Glutamatergic neuron (in vitro differentiated cells): ENCODE results near the gene FOSL2. TPM values are rescaled to one million over a fixed set of nuclear protein-coding genes. Genes with fewer than 3 reads are reported as not detected.
A peak's percentile ranks its signal among the peaks of the same experiment; 100 is the strongest.

Experiments
- DNase-seq: peaks from one replicate; pipeline ENCODE4 v3.0.0; 2022
- H3K27ac Mint-ChIP-seq: one replicate; pipeline ENCODE4 v1.8.0; 2020; ENCODE audit warnings: mild to moderate bottlenecking, mixed read lengths, inconsistent platforms; ENCODE audit not compliant: unreplicated experiment
- H3K27me3 Mint-ChIP-seq: one replicate; pipeline ENCODE4 v1.8.0; 2020; ENCODE audit warnings: mild to moderate bottlenecking, moderate library complexity, mixed read lengths, inconsistent platforms; ENCODE audit not compliant: unreplicated experiment
- H3K36me3 Mint-ChIP-seq: one replicate; pipeline ENCODE4 v1.8.0; 2020; ENCODE audit warnings: mild to moderate bottlenecking, mixed read lengths, inconsistent platforms; ENCODE audit not compliant: unreplicated experiment
- H3K4me1 Mint-ChIP-seq: one replicate; pipeline ENCODE4 v1.8.0; 2020; ENCODE audit warnings: mild to moderate bottlenecking, low read depth, mixed read lengths, inconsistent platforms; ENCODE audit not compliant: unreplicated experiment
- H3K4me3 Mint-ChIP-seq: one replicate; pipeline ENCODE4 v1.8.0; 2020; ENCODE audit warnings: mild to moderate bottlenecking, mixed read lengths, inconsistent platforms; ENCODE audit not compliant: unreplicated experiment
- H3K9me3 Mint-ChIP-seq: one replicate; pipeline ENCODE4 v1.8.0; 2020; ENCODE audit warnings: mild to moderate bottlenecking, moderate library complexity, mixed read lengths, inconsistent platforms; ENCODE audit not compliant: unreplicated experiment
- CTCF ChIP-seq: fragments of 200-600 bp; sonication (generic); IDR thresholded peaks from one replicate; pipeline ENCODE4 v1.5.0; 2021; ENCODE audit not compliant: partially characterized antibody, unreplicated experiment
- total RNA-seq: library from RNA; stranded (reverse); fragmentation: NEBNext Ultra II Directional; extraction: Animal tissue kit (Norgen Biotek cat#: 25700); gene quantifications from one replicate; pipeline ENCODE4 v1.2.1, GENCODE V29; 2021; ENCODE audit not compliant: unreplicated experiment

FOSL2 gene
- total RNA-seq, 1 donor from 2014 or later, result 2.6 TPM

DNA sequence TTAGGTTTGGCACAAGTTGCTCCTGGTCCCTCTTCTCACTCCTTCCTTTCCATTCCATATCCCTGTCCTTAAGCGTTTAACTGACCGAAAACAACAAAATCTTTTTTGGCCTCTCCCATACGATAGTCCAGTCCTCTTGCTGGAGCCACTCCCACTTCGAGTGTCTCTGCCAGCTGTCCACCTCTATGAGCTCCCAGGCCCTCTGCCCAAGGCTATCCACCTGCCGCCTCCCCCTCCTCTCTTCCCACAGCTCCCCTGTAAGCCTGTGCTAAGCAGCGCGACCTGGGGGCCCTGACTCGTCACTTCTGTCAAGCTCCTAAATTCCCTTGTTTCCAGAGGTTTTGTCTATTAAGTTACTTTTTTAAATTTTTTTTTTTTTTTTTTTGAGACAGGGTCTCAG lies 47.0 kb upstream of the FOSL2 start:
- Mint-ChIP-seq H3K9me3 (peaks cover 3% of the 10 kb centered on the region), H3K4me1 (peaks cover 11% of the 10 kb centered on the region), H3K27ac (peak overlapping the region; percentile 7), H3K4me3 (no peak overlapping the region), H3K27me3 (peaks cover 2% of the 10 kb centered on the region), H3K36me3 (no peaks in the 10 kb centered on the region)
- no peak for DNase-seq
- no peak for TF ChIP-seq CTCF

GRCh38 chr2:28346587-28346986 lies 46.1 kb upstream of the FOSL2 start:
- H3K4me1 Mint-ChIP-seq, result peaks cover 11% of the 10 kb centered on the region
- no peak for DNase-seq
- no peak overlapping the region for H3K4me3 Mint-ChIP-seq
- H3K27me3 Mint-ChIP-seq, result peaks cover 2% of the 10 kb centered on the region
- H3K27ac Mint-ChIP-seq, result no peak overlapping the region
- peaks cover 3% of the 10 kb centered on the region for H3K9me3 Mint-ChIP-seq
- TF ChIP-seq CTCF, result no peak
- no peaks in the 10 kb centered on the region for H3K36me3 Mint-ChIP-seq

GRCh38 chr2:28347193-28347592 lies 45.5 kb upstream of the FOSL2 start:
- peaks cover 2% of the 10 kb centered on the region for H3K27me3 Mint-ChIP-seq
- no peak for DNase-seq
- H3K4me3 Mint-ChIP-seq, result no peak overlapping the region
- no peak for TF ChIP-seq CTCF
- no peaks in the 10 kb centered on the region for H3K36me3 Mint-ChIP-seq
- H3K27ac Mint-ChIP-seq, result no peak overlapping the region
- peaks cover 11% of the 10 kb centered on the region for H3K4me1 Mint-ChIP-seq
- H3K9me3 Mint-ChIP-seq, result peaks cover 3% of the 10 kb centered on the region

GRCh38 chr2:28347596-28347995 lies 45.1 kb upstream of the FOSL2 start:
- TF ChIP-seq CTCF, result no peak
- Mint-ChIP-seq H3K36me3 (no peaks in the 10 kb centered on the region), H3K4me3 (no peak overlapping the region), H3K9me3 (peaks cover 3% of the 10 kb centered on the region), H3K27ac (no peak overlapping the region), H3K27me3 (peaks cover 2% of the 10 kb centered on the region), H3K4me1 (peaks cover 11% of the 10 kb centered on the region)
- DNase-seq, result no peak

DNA sequence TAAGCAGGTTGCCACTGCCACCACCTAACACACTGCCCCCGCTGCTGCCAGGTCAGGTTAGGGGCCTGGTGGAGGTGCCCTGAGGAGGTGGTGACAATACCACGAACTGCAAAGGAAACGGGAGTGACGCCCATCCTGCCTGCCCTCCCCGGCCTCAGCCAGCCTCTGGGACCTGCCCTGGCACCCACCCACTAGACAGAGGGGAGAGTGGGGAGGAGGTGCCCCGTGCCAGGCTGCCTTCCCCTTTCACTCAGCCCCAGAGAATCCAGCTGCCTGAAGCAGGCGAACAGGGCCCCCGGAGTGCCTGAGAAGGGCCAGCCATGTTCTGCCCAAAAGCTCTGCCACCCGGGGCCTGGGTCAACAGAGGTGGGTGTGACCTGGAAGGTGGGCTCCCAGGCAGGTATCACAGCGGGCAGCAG lies 44.5 kb upstream of the FOSL2 start:
- TF ChIP-seq CTCF, result no peak
- no peak overlapping the region for H3K4me3 Mint-ChIP-seq
- no peak overlapping the region for H3K27ac Mint-ChIP-seq
- DNase-seq, result no peak
- H3K36me3 Mint-ChIP-seq, result no peaks in the 10 kb centered on the region
- H3K4me1 Mint-ChIP-seq, result peaks cover 11% of the 10 kb centered on the region
- peaks cover 2% of the 10 kb centered on the region for H3K27me3 Mint-ChIP-seq
- H3K9me3 Mint-ChIP-seq, result peaks cover 3% of the 10 kb centered on the region
